ENCODE data around the gene SYTL5.

SYTL5 gene

GRCh38 chrX:38036466-38036865, 30.1 kb downstream of the SYTL5 start:
- no peak for FAIRE-seq

- no peak for FAIRE-seq
Measured at GRCh38 chrX:38038501-38038900, 32.1 kb downstream of the SYTL5 start.

GRCh38 chrX:38041237-38041636, 34.9 kb downstream of the SYTL5 start:
- FAIRE-seq, result no peak

GRCh38 chrX:38044701-38045100, 38.3 kb downstream of the SYTL5 start:
- no peak for FAIRE-seq

- no peak for FAIRE-seq
Measured at GRCh38 chrX:38045538-38046096, 39.3 kb downstream of the SYTL5 start.

- no peak for FAIRE-seq
Measured at GRCh38 chrX:38048886-38049285, 42.5 kb downstream of the SYTL5 start.

GRCh38 chrX:38050806-38051205, 44.5 kb downstream of the SYTL5 start:
- no peak for FAIRE-seq

GRCh38 chrX:38052096-38052495, 45.7 kb downstream of the SYTL5 start:
- FAIRE-seq, result no peak

- no peak for FAIRE-seq
Measured at GRCh38 chrX:38055170-38055847, 49.0 kb downstream of the SYTL5 start.

- no peak for FAIRE-seq
Measured at GRCh38 chrX:38060331-38060878, 54.1 kb downstream of the SYTL5 start.

GRCh38 chrX:38061335-38061734, 55.0 kb downstream of the SYTL5 start:
- no peak for FAIRE-seq

GRCh38 chrX:38066934-38067333, 60.6 kb downstream of the SYTL5 start:
- no peak for FAIRE-seq

GRCh38 chrX:38069273-38069672, 62.9 kb downstream of the SYTL5 start:
- no peak for FAIRE-seq

- FAIRE-seq, result no peak
Measured at GRCh38 chrX:38069991-38070390, 63.6 kb downstream of the SYTL5 start.

GRCh38 chrX:38079463-38079862, 73.1 kb downstream of the SYTL5 start:
- no peak for FAIRE-seq

GRCh38 chrX:38080808-38081207, 74.5 kb downstream of the SYTL5 start:
- FAIRE-seq, result no peak

- FAIRE-seq, result no peak
Measured at GRCh38 chrX:38081909-38082308, 75.6 kb downstream of the SYTL5 start.

GRCh38 chrX:38082309-38082708, 76.0 kb downstream of the SYTL5 start:
- no peak for FAIRE-seq

GRCh38 chrX:38085813-38086212, 79.5 kb downstream of the SYTL5 start:
- no peak for FAIRE-seq

GRCh38 chrX:38086451-38087215, 80.3 kb downstream of the SYTL5 start:
- FAIRE-seq, result no peak

- FAIRE-seq, result no peak
Measured at GRCh38 chrX:38087594-38087993, 81.2 kb downstream of the SYTL5 start.

GRCh38 chrX:38089173-38089982, 83.0 kb downstream of the SYTL5 start:
- no peak for FAIRE-seq

- FAIRE-seq, result no peak
Measured at GRCh38 chrX:38095971-38096529, 89.7 kb downstream of the SYTL5 start.
